Calu3 (cell line): Measurements from ENCODE around the gene ABCA8. TPM values are rescaled to one million over a fixed set of nuclear protein-coding genes. Genes with fewer than 3 reads are reported as not detected.

Experiments
- BruUV-seq: library from RNA; stranded (reverse); fragments of 400-500 nt; replicated peaks from 2 replicates; lab custom pipeline; 2021; lab: Mats Ljungman, UMichigan
- CTCF ChIA-PET: fragments of 300-600 bp; sonication (Branson Sonifier 250); formaldehyde crosslinking; loops from one replicate; lab custom pipeline; 2022; ENCODE audit warnings: antibody characterized with exemption; lab: Charles Lee
- DNase-seq: peaks from one replicate; pipeline ENCODE4 v3.0.0; 2022
- H3K27ac Mint-ChIP-seq: one replicate; pipeline ENCODE4 v1.8.0; 2022; ENCODE audit warnings: mixed read lengths; ENCODE audit not compliant: unreplicated experiment
- H3K27me3 Mint-ChIP-seq: one replicate; pipeline ENCODE4 v1.8.0; 2022; ENCODE audit warnings: mixed read lengths; ENCODE audit not compliant: unreplicated experiment
- H3K36me3 Mint-ChIP-seq: one replicate; pipeline ENCODE4 v1.8.0; 2022; ENCODE audit warnings: mild to moderate bottlenecking, moderate library complexity, mixed read lengths; ENCODE audit not compliant: insufficient read depth, unreplicated experiment
- H3K4me1 Mint-ChIP-seq: one replicate; pipeline ENCODE4 v1.8.0; 2022; ENCODE audit warnings: mild to moderate bottlenecking, low read depth, mixed read lengths; ENCODE audit not compliant: unreplicated experiment
- H3K4me3 Mint-ChIP-seq: one replicate; pipeline ENCODE4 v1.8.0; 2022; ENCODE audit warnings: mild to moderate bottlenecking, low read depth, moderate library complexity, mixed read lengths; ENCODE audit not compliant: unreplicated experiment
- H3K9me3 Mint-ChIP-seq: one replicate; pipeline ENCODE4 v1.8.0; 2022; ENCODE audit warnings: low read depth, mixed read lengths; ENCODE audit not compliant: unreplicated experiment
- intact Hi-C: fragments of 100-400 bp; cut with micrococcal nuclease; formaldehyde crosslinking; loops from one replicate; pipeline ENCODE4 v1.10.0; 2022; ENCODE audit not compliant: unreplicated experiment
- total RNA-seq: library from RNA; stranded (reverse); gene quantifications from 2 replicates; pipeline ENCODE4 v1.2.3, GENCODE V29; 2022
- TF ChIP-seq, protein P1 (sequence below): fragments of 200-600 bp; IDR thresholded peaks from one replicate; pipeline ENCODE4 v1.8.0; 2022; ENCODE audit warnings: antibody characterized with exemption; ENCODE audit not compliant: unreplicated experiment

The ABCA8 gene
- total RNA-seq, 1 experiment from 2014 or later = not detected

DNA sequence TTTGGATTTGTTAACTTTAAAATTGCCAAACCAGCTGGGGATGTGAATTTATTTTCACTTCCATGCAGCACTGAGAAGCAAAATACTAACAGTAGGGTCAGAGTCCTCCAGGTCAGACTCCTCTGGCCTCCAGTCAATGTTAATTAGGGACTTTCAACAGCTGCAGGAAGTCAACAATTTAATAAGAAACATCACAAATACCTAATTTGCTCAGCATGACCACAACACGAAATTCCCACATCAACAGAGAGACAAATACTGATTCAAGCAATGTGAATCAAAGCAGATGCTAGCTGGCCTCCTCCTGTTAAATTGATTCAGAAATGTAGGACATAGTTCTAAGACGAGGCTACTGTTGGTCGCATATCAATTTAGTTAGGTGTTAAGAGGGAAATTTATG lies 111.7 kb downstream of the ABCA8 start:
- CTCF ChIA-PET = no interaction called here
- Mint-ChIP-seq H3K4me1 (no peaks in the 10 kb centered on the region), H3K27me3 (no peaks in the 10 kb centered on the region), H3K4me3 (no peak overlapping the region), H3K9me3 (peaks cover 4% of the 10 kb centered on the region), H3K36me3 (no peaks in the 10 kb centered on the region), H3K27ac (no peak overlapping the region)
- BruUV-seq = no TSS peak
- intact Hi-C loops = no loop called here
- TF ChIP-seq, protein P1, sequence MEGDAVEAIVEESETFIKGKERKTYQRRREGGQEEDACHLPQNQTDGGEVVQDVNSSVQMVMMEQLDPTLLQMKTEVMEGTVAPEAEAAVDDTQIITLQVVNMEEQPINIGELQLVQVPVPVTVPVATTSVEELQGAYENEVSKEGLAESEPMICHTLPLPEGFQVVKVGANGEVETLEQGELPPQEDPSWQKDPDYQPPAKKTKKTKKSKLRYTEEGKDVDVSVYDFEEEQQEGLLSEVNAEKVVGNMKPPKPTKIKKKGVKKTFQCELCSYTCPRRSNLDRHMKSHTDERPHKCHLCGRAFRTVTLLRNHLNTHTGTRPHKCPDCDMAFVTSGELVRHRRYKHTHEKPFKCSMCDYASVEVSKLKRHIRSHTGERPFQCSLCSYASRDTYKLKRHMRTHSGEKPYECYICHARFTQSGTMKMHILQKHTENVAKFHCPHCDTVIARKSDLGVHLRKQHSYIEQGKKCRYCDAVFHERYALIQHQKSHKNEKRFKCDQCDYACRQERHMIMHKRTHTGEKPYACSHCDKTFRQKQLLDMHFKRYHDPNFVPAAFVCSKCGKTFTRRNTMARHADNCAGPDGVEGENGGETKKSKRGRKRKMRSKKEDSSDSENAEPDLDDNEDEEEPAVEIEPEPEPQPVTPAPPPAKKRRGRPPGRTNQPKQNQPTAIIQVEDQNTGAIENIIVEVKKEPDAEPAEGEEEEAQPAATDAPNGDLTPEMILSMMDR = no peak
- DNase-seq = no peak

DNA sequence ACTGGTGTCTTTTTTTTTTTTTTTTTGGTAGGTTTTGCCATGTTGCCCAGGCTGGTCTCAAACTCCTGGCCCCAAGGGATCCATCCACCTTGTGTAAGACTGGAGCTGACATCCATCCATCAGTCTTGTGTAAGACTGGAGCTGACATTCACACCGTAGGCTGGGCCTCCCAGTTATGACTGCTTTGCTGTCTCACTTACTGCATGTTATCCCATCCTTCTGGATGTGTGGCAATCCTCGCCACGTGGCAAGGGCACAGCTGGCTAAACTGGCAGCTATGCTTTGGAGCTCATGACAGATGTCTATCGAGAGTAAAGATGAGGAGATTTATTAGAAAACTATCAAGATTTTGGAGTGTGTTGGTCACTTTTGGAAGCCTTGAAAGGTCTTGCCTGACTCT lies 115.1 kb downstream of the ABCA8 start:
- DNase-seq = no peak
- H3K27ac Mint-ChIP-seq = no peak overlapping the region
- peaks cover 7% of the 10 kb centered on the region for H3K9me3 Mint-ChIP-seq
- BruUV-seq = no TSS peak
- H3K36me3 Mint-ChIP-seq = no peaks in the 10 kb centered on the region
- no peaks in the 10 kb centered on the region for H3K4me1 Mint-ChIP-seq
- no peaks in the 10 kb centered on the region for H3K27me3 Mint-ChIP-seq
- intact Hi-C loops = no loop called here
- CTCF ChIA-PET = no interaction called here
- TF ChIP-seq, protein P1 = no peak
- no peak overlapping the region for H3K4me3 Mint-ChIP-seq

DNA sequence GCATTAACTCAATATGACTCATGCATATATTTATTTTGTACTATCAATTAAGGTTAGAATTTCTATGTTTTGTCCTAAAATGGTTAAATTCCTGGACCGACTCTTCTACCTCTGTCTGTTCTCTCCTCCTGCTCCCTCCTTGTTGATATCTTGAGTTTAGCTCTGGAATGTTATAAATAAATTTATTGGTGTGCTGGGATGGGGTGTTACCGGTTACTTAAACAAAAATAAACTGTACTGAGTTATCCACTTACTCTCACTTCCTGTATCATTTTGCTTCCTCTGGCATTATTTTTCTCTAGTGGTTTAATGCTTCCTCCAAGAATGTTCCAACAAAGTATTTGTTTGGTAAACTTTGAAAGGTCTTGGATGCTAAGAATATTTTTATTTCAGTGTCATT lies 120.1 kb downstream of the ABCA8 start:
- BruUV-seq = no TSS peak
- H3K4me1 Mint-ChIP-seq = no peaks in the 10 kb centered on the region
- H3K36me3 Mint-ChIP-seq = no peaks in the 10 kb centered on the region
- no peak overlapping the region for H3K27ac Mint-ChIP-seq
- intact Hi-C loops = no loop called here
- DNase-seq = no peak
- TF ChIP-seq, protein P1 = no peak
- H3K27me3 Mint-ChIP-seq = no peaks in the 10 kb centered on the region
- H3K4me3 Mint-ChIP-seq = no peak overlapping the region
- CTCF ChIA-PET = no interaction called here
- H3K9me3 Mint-ChIP-seq = peaks cover 8% of the 10 kb centered on the region

DNA sequence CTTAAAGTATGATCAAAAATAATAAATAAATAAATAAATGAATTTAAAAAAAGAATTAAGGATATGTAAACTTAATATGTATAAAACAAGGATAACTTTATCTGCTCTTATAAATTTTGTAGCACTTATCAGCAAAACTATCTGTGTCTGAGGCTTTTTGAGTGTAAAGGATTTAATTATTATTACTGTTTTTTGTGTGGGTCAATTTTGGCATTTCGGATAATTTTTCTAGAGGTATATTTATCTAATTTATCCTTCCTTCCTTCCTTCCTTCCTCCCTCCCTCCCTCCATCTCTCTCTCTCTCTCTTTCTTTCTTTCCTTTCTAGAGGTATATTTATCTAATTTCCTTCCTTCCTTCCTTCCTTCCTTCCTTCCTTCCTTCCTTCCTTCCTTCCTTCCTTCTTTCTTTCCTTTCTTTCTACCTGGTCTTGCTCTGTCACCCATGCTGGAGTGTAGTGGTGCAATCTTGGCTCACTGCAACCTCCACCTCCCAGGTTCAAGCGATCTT lies 120.8 kb downstream of the ABCA8 start:
- TF ChIP-seq, protein P1 = no peak
- peaks cover 8% of the 10 kb centered on the region for H3K9me3 Mint-ChIP-seq
- CTCF ChIA-PET = no interaction called here

More for the DNA sequence above, 120.8 kb downstream of the ABCA8 start:
- BruUV-seq = no TSS peak
- Mint-ChIP-seq H3K27me3 (no peaks in the 10 kb centered on the region), H3K36me3 (no peaks in the 10 kb centered on the region), H3K27ac (no peak overlapping the region), H3K4me1 (no peaks in the 10 kb centered on the region), H3K4me3 (no peak overlapping the region)
- DNase-seq = no peak
- intact Hi-C loops = no loop called here
